GM18909 (cell line): ENCODE data around the gene APBB2.

ENCODE experiments used
- ATAC-seq: cut with Tn5 transposase; IDR thresholded peaks from one replicate; pipeline ENCODE4 v1.9.1; 2021; ENCODE audit warnings: mild to moderate bottlenecking; ENCODE audit not compliant: unreplicated experiment, poor library complexity

The APBB2 gene

DNA sequence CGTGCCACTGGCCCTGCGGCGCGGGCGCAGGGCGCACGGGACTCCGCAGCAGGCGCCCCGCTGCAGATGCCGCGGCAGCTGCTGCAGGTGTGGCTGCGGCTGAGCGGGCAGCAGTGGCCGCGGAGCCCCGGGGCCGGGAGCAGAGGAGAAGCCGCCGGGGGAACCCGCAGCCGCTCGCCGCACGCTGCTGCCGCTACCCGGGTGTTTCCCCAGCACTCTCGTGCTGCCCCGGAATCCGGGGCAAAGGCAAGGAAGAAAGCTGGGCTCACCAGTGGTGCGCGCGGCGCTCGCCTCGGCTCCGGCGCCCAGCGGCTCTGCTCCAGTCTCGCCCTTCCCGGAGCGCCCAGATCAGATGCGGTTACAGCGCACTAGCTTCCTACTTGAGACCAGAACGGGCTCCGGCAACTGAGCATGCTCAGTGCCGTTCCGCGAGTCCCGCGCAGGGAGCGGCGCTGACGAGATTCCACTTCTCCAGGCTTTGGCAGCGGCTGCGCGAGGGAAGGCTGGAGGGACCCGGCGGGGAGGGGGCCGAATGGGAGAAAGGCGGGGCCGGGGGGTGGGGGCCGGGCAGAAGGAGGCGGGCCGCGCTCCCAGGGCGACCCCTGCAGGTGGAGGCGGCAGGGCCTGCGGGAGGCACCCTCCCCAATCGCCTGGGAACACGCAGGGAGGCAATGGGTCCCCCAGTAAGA is at the start of gene APBB2:
Gene APBB2, minus strand, starts transcription at position 407 of the 689 bp plus-strand sequence. CDS start 181,288 bp downstream, outside the sequence.
- peak; percentile 55 for ATAC-seq

GRCh38 chr4:41262198-41262597 is 47.9 kb upstream of the APBB2 start:
- ATAC-seq, result no peak

DNA sequence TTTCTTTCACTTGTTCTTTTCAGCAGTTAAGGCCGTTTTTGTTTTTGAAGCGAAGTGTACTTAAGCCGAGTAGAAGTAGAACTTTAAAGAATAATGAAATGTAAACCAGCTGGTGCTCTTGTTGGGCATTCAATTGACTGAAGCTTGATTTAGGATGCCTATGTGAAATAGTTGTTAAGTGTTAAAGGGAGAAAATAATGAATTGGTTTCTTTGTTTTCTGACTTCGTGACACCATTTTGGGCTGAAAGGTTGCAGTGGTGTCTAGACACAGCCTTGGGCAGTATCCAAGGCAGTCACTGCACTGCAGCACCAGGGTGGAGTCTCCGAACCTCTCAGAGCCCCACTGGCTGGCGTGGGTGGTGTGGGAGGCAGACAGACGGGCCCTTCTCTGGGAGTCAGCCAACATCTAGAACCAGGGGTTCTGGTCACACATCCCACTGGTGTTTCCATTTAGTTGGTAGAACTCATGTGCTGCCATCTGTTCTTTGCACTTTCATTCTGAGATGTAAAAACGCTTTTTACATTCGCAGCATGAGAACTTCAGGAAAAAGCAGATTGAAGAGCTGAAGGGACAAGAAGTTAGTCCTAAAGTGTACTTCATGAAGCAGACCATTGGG is 45.9 kb upstream of the APBB2 start:
- no peak for ATAC-seq

DNA sequence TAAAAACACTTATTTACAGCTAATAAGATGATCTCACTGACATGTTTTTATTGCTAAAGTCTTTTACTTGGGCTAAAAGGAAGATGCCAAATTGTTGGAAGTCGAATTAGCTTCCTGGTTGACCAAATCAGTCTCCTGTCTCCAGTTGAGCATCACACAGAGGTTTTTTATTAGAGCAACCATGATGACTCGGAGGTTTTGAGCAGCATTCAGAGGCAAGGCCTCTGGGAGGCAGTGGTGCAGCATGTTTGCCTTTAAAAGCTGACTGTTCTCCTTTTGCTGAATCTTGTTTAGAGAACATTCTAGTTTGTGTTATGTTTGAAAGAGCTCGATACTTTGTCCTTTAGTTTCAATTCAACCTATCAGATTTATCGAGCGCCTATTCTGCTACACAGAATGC is 44.4 kb upstream of the APBB2 start:
- no peak for ATAC-seq

DNA sequence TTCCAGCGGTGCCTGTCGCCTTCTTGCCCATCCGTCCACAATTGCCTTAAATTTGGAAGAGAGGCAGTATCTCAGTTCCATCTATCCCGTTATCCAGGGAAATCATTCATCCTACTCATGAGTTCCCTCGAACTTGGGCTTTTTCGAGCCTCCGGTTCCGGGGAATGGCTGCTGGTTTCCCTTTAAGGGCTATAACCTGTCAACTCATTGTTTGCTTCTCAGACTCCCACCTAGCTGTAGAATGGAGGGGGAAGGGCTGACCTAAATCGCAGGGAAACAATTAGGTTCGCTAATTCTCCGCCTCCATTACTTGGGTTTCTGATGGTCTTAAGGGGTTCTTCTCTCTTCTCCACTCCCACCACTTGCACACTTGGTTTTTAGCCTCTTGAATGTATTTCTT is 43.6 kb upstream of the APBB2 start:
- ATAC-seq, result no peak

DNA sequence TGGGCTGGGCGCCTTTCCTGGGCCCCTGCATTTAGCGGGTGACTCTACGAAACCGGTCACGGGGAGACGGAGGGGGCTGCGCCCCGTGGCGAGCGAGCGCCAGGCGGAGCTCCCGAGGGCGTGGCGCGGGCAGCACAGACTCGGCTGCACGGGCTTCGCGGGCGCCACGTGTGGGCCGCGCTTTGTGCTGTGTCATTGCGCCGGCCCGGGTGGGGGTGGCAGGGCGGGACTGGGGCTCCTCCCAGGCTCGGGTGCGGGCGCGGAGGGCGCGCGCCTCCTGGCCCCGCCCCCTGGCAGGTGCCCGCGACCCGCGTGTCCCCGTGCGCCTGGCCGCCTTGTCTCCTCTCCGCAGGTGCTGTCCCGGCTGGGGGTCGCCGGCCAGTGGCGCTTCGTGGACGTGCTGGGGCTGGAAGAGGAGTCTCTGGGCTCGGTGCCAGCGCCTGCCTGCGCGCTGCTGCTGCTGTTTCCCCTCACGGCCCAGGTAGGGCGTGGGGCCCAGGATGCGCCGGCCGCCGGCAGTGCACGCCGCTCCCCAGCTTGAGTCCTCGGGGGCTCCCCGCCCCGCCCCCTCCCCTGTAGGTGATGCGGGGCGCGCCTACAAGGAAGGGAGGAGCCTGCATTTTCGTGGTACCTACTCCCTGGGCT is 43.0 kb upstream of the APBB2 start:
- peak; percentile 73 for ATAC-seq

DNA sequence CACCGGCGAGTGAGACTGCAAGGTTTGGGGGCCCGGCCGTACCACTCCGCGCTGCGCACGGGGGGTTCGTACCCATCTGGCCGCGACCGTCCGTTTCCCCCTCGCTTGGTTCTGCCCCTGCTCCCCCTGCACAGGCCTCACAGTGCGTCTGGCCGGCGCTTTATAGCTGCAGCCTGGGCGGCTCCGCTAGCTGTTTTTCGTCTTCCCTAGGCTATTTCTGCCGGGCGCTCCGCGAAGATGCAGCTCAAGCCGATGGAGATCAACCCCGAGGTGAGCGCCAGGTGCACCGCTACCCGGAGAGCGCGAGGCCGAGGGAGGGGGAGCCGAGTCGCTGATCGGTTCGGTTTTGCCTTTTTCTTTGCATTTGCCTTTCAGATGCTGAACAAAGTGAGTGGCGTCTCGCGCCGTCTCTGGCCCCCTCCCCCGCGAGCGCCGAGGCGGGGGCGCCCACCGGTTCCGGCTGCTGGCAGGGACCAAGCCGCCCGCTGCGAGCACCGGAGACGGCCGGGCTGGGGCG is 42.5 kb upstream of the APBB2 start, which contains the start of gene UCHL1:
Gene UCHL1, plus strand, starts transcription at position 189 of the 517 bp plus-strand sequence. Its CDS starts 49 bp downstream, at position 238.
- peak; percentile 71 for ATAC-seq

GRCh38 chr4:41256131-41256739 is 41.9 kb upstream of the APBB2 start:
- ATAC-seq, result no peak

DNA sequence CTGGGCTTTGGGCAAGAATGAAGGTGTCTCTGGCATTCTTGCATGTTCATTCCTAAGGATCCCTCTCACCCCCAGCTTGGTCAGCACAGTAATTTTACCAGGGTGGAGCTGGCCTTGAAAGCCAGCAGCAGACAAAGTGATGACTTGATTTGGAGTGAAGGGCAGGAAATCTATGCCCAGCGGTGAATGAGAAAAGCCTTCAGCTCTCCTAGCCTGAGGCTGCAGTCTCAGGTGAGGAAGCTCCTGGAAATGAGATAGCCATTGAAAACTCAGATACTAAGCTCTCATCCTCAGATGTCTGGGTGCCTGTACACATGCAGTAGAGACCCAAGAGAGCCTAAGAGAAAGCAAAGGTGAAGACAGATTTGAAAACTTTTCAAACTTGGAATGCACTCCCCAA is 31.6 kb upstream of the APBB2 start:
- ATAC-seq, result no peak

GRCh38 chr4:41241919-41242318 is 27.6 kb upstream of the APBB2 start:
- no peak for ATAC-seq

GRCh38 chr4:41236508-41236907 is 22.2 kb upstream of the APBB2 start:
- ATAC-seq, result no peak

DNA sequence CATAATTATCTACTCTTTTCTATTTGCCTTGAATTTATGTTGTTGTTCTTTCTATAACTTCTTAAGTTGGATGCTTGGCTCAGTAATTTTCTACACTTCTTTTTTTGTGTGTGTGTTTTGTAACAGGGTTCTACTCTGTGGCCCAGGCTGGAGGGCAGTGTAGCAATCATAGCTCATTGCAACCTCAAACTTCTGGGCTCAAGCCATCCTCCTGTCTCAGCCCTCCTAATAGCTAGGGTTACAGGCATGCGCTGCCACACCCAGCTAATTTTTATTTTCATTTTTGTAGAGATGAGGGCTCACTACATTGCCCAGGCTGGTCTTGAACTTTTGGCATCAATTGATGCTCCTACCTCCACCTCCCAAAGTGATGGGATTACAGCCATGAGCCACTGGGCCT is 21.7 kb upstream of the APBB2 start:
- no peak for ATAC-seq

DNA sequence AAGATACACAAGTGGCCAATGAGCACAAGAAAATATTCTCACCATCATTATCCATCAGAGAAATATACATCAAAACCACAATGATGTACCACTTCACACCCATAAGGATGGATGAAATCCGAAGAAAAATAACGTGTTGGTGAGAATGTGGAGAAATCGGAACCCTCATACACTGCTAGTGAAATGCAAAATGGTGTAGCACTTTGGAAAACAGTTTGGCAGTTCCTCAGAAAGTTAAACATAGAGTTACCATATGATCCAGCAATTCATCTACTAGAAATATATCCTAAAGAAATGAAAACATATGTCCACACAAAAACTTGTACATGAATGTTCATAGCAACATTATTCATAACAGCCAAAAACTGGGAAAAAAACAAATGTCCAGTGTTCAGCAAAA is 18.5 kb upstream of the APBB2 start:
- ATAC-seq, result no peak

GRCh38 chr4:41232406-41232805 is 18.1 kb upstream of the APBB2 start:
- ATAC-seq, result no peak

DNA sequence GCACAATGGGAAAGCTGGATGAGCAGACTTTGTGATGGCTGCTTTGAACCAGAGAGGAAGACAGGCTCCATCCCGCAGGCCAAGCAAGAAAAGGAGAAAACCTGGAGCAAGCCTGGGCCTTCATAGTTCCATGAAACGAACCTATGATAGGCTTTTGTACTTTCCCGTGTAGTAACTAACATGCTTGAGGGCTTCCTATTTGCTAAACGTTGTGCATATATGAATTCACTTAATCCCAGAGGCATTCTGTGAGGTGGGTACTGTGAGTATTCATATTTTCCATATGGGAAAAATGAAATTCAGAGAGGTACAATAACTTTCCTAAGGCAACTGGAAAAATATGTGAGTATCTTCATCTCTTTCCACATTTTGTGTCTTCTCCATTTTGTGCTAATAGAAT is 13.6 kb upstream of the APBB2 start:
- no peak for ATAC-seq

- no peak for ATAC-seq
These were observed 7.7 kb upstream of the APBB2 start for GRCh38 chr4:41221850-41222645.

- no peak for ATAC-seq
These were observed 5.1 kb upstream of the APBB2 start for GRCh38 chr4:41219421-41219950.

- ATAC-seq, result no peak
These were observed 4.4 kb upstream of the APBB2 start for GRCh38 chr4:41218703-41219102.

GRCh38 chr4:41217374-41217773 is 3.0 kb upstream of the APBB2 start:
- ATAC-seq, result no peak

DNA sequence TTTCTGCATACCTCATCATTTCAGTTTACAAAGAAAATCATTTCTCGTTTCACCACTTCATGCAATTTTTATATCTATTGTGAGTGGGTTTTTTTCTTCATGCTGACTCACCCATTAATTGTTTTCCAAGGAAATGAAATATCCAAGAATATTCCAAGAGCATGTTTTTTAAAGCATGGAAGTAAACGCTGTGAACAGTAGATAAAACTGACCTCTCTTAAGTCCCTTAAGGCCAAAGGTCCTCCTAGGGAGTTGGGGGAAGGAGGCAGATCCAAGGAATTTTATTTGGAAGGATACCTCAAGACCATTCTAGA is 2.6 kb upstream of the APBB2 start:
- ATAC-seq, result no peak
